ENCODE results near the gene TOMT.

DNA sequence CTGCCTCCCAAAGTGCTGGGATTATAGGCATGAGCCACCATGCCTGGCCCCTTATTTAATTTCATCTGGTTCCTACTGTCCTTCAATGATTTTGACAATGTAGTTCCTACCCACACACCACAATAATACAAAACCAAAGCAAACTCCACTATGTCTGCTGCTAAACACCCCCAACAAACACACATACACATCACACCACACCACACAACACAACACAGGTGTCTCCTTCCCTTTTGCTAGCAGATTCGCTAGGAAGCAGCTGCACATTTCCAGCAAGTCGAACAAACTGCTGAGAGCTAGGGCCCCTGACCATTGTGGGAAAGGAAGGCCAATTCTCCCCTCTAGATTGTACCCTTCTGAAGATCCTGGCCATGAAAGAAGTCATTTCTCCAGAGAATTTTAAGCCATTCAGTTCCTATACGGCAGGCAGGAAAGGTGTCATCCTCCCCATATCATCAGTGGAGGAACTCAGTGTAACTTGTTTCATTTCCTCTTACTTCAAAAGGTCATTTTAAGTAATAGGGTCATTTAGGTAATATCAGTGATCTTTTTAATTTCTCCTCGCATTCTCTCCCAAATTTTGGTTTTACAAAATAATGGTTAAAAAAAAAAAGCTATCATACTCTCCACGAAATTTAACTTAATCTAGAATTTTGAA is 43.9 kb upstream of the TOMT start:
- TF ChIP-seq, protein P1, sequence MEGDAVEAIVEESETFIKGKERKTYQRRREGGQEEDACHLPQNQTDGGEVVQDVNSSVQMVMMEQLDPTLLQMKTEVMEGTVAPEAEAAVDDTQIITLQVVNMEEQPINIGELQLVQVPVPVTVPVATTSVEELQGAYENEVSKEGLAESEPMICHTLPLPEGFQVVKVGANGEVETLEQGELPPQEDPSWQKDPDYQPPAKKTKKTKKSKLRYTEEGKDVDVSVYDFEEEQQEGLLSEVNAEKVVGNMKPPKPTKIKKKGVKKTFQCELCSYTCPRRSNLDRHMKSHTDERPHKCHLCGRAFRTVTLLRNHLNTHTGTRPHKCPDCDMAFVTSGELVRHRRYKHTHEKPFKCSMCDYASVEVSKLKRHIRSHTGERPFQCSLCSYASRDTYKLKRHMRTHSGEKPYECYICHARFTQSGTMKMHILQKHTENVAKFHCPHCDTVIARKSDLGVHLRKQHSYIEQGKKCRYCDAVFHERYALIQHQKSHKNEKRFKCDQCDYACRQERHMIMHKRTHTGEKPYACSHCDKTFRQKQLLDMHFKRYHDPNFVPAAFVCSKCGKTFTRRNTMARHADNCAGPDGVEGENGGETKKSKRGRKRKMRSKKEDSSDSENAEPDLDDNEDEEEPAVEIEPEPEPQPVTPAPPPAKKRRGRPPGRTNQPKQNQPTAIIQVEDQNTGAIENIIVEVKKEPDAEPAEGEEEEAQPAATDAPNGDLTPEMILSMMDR (conservative IDR thresholded peaks at IDR 0.05) = no peak
- TF ChIP-seq ZFX (IDR thresholded peaks at IDR 0.05) = no peak
